GDM1 (cell line): ENCODE measurements around the gene ROBO2.

Source experiments
- DNase-seq: peaks from one replicate; lab custom pipeline; 2025; lab: John Stamatoyannopoulos, UW

The ROBO2 gene

GRCh38 chr3:77052051-77052501, 12.2 kb downstream of the ROBO2 start:
- no peak for DNase-seq

GRCh38 chr3:77052733-77053670, 13.1 kb downstream of the ROBO2 start:
- DNase-seq, result no peak

GRCh38 chr3:77053795-77054194, 13.9 kb downstream of the ROBO2 start:
- DNase-seq, result no peak

DNA sequence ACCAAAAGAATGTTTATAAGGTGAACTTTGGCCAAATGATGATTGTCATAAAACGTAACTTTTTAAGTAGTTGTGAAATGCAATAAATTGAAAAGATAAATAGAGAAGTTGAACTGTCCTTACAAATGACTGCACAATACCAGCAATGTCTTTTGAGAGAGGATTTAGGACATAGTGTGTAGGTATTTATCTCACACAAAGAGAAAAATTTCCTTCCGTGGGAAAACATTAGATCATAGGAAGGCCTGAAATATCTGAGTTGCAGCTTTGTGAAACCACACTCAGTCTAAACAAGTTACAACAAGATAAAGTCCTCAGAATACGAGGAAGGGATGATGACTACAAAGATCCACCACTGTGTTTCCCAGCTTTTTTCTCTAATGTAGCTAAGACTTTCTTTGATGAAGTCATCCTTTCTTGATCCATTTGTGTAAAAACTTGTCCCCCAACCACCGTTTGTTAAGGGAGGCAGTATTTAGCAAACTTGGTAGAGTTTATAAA, 16.0 kb downstream of the ROBO2 start:
- DNase-seq, result no peak

- DNase-seq, result no peak
Observed at GRCh38 chr3:77059354-77059753, 19.5 kb downstream of the ROBO2 start.

GRCh38 chr3:77063423-77063822, 23.5 kb downstream of the ROBO2 start:
- DNase-seq, result no peak

GRCh38 chr3:77065750-77066149, 25.9 kb downstream of the ROBO2 start:
- DNase-seq, result no peak

GRCh38 chr3:77066829-77067228, 26.9 kb downstream of the ROBO2 start:
- DNase-seq, result no peak

DNA sequence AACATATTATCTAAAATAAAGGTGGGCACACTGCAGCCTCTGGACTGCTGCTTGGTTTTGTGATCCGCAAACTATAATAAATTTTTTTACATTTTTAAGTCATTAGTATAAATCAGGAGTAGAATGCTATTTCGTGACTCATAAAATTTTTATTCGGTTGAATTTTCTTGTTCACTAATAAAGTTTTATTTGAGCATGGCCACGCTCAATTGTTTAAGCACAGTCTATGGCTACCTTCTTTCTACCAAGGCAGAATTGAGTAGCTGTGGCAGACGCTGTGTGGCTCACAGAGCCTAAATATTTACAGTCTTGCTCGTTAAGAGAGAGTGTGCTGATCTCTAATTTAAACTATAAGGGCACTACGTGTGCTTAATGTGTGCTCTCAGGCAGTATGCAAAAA, 28.9 kb downstream of the ROBO2 start:
- no peak for DNase-seq

DNA sequence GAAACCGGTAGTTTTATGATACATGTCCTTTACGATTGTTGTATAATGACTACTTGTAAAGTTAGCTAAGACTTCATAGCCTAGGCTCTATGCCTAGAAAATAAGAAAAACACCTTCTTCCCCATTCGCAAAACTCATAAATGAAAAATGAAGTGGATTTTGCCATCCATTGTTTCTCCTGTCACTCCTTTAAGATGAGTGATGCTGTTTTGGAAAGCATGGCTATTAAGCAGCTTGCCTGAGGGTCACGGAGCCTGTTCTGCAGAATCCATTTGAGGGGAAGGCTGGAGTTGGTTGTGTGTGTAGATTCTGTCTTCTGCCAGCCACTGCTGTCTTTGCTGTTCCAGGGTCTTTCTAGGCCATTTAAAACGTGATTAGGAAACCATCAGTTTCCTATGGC, 31.5 kb downstream of the ROBO2 start:
- no peak for DNase-seq

DNA sequence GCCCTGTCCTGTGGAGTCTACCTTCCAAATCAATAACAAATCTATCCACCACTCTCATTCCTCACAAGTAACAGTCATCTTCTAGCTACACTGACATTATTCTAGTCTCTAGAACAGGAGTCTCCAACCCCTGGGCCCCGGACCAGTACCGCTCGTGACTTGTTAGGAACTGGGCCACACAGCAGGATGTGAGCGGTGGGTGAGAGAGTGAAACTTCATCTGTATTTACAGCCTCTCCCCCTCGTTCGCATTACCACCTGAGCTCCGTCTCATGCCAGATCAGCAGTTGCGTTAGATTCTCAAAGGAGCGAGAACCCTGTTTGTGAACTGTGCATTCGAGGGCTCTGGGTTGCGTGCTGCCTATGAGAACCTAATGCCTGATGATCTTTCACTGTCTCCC, 31.9 kb downstream of the ROBO2 start:
- no peak for DNase-seq

DNA sequence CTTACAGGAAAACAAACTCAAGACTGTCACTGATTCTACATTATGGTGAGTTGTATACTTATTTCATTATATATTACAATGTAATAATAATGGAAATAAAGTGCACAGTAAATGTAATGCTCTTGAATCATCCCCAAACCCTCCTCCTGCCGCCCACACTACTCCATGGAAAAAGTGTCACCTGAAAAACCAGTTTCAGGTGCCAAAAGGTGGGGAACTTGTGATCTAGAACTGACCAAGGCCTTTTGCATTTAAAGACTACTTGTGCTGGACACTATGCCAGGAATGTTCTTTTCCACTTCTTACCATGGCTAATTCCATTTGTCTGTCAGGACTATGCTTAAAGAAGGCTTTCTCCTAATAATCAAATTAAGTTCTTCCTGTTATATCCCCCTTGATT, 32.3 kb downstream of the ROBO2 start:
- DNase-seq, result no peak

DNA sequence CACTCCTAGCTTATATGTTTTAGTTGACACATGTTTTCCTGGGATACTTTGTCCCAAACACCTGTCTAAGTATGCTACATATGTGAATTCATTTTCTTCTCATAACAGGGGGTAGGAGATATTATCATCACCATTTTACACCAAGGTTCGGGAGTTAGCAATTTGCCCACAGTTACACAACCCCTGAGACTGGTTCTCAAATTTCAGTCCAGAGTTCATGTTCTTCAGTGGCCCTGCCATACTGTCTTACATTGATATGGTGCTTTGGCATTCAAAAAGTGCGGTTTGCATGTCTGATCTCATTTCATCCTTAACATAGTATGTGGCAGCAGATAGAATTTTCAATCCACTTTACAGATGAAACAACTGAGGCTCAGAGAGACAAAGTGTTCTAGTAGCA, 38.4 kb downstream of the ROBO2 start:
- no peak for DNase-seq

GRCh38 chr3:77079988-77080610, 40.2 kb downstream of the ROBO2 start:
- no peak for DNase-seq

- no peak for DNase-seq
Observed at GRCh38 chr3:77081240-77081661, 41.4 kb downstream of the ROBO2 start.

DNA sequence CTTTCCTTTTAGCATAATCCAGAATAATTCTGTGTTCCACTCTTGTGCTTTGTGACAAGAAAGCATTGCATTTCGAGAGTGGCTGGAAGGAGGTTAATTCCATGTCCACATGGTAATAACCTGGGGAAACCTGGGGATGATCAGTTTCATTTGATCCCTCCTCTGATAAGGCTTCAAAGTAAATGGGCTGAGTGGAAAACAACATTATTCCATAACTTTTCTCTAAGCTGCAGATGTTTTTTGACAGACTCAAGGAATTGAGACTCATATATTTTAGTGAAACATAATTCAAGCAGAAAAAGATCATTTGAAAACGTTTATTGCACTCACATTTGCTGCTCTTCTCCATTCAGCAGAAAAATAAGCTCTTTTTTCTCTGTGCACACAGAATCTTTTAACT, 44.6 kb downstream of the ROBO2 start:
- no peak for DNase-seq

GRCh38 chr3:77086408-77086807, 46.5 kb downstream of the ROBO2 start:
- no peak for DNase-seq

DNA sequence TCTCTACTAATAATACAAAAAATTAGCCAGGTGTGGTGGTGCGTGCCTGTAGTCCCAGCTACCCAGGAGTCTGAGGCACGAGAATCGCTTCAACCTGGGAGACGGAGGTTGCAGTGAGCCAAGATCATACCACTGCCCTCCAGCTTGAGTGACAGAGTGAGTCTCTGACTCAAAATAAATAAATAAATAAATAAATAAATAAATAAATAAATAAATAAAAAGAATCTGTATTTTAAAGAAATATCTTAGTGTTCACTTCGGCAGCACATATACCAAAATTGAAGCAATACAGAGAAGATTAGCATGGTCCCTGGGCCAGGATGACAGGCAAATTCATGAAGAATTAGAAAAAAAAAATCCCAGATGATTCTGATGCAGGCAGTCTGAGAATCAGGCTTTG, 51.9 kb downstream of the ROBO2 start:
- no peak for DNase-seq

DNA sequence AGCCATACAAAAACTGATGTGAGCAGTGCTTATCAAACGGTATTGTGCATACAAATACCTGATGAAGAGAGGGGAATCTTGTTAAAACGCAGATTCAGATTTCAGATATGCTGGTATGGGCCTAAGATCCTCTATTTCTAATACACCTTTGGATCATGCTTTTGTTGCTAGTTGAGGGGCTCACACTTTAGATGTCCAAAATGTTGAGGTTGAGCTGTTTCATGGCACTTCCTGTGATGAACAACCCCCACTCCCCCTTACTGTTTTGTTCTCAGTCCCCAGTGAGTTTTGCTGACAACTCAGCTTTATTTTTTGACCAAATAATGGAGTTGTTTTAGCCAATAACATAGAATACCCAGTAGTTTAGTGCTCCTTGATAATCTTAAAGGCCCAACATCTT, 53.2 kb downstream of the ROBO2 start:
- no peak for DNase-seq

DNA sequence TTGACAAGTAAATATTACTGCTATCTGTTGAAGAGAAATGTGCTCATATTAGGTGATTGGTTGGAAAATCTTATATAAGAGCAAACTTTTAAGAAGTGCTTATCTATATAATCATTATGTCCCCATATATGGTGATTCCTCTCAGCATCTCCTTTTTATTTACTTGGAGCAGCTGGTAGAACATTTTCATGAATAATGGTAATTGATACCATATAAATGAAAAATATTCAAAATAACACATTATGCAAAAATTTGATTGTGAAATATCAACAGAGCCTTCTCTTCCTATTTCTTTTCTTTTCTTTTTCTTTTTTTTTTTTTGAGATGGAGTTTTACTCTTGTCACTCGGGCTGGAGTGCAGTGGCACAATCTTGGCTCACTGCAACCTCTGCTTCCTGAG, 56.2 kb downstream of the ROBO2 start:
- DNase-seq, result no peak

DNA sequence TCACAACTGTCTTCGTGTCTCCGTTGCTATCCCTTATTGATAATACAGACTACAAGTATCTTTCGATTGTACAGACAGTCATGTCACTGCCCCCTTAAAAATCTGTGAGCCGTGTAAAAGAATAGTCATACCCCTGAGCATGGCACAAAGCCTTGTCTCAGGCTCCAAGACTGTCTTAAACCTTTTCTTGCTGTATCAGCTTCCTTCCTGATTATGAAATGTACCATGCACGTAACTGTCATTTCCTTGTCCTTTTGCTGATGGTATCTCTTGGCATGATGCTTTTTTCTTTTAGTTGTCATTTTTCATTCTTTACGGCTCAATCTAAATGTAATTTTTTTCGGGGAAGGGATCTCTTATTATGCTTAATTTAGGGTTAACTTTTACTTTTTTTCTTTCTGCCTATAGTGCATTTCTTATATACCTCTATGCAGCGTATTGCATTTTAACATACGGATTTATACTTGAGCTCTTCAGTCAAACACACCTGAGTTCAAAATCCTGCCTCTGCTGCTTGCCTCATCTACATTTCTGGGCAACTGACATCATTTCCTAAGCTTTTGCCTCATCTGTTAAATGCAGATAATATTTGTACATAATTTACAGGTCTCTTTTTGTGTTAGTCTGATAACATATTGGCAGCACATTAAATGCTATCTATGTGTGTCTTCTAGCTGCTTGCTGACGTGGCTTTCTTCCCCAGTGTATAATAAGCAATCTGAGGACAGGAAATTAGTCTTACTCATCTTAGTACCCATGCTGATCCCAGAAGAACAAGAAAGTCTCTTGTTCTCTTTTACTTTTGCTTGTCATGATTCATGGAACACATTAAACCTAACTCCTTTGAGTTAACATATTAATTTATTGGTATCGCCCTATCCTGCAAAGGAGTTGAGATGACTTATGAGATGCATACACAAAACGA, 57.3 kb downstream of the ROBO2 start:
- no peak for DNase-seq
